EL (cell line): ENCODE data around the gene TEX52.
A peak's percentile ranks its signal among the peaks of the same experiment; 100 is the strongest.

ENCODE experiments used
- DNase-seq: peaks from one replicate; pipeline ENCODE4 v3.0.0-alpha.2; 2016

Gene TEX52

DNA sequence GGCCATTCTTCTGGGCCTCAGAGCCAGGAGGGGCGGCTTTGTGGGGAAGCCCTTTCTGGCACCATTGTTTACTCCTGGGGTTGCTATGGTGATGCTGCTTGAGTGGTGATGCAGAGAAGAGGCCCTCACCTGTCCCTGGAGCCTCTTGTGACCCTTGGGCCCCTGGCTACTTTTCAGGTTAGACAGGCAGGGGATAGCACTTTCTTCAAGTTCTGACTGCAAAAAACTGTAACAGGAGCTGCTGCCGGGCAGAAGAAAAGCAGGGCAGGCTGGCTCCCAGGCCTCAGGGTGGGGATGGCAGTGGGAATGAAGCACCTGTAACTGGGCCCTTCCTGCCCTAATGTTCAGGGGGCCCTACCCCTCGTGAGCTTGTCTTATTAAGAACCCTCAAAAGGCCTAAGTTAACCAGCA is at the start of gene TEX52:
Gene TEX52 (minus strand): TSS at position 19 of the 411 bp plus-strand sequence. CDS start 13 bp downstream, at position 6.
- no peak for DNase-seq

DNA sequence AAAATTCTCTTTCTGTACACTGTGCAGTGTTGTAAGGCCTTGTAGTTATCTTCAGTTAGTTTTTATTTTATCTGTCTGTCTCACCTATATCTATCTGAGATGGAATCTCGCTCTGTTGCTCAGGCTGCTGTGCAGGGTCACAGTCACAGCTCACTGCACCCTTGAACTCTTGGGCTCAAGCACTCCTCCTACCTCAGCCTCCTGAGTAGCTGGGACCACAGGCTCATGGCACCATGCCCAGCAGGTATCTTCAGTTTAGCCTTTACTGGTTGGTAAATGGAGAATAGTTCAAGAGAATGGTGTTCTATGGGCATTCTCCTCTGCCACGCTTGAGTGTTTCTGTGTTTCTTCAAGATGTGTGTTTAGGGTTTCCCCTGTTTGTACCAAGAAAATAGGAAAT is 47.4 kb upstream of the TEX52 start:
- DNase-seq, result no peak

DNA sequence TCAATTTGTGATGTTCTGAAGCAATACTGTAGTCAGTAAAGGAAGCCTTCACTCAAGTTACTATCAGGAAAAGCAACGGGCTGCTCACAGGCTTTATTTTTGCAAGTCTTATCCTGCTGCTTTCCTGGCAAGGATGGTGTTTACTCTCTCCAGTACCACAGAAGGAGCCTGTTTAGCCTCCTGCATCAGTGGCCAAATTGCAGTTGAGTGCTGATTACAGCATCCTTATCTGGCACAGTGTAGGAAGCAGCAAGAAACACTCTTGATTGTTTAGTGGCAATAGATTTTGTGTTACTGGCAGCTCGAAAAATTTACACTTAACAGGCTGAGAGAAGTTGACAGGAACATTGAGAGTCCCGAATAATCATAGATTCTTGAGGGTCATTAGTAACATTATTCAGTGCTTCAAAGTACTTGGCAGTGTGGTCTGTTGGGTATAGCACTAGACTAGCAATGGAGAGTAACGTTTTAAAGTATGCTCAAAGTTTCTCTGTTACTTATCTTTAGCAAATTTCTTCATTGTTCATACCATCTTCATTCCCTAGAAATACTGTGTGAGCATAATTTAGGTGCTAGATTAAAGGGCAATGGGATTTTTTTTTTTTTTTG is 45.5 kb upstream of the TEX52 start:
- DNase-seq, result no peak

DNA sequence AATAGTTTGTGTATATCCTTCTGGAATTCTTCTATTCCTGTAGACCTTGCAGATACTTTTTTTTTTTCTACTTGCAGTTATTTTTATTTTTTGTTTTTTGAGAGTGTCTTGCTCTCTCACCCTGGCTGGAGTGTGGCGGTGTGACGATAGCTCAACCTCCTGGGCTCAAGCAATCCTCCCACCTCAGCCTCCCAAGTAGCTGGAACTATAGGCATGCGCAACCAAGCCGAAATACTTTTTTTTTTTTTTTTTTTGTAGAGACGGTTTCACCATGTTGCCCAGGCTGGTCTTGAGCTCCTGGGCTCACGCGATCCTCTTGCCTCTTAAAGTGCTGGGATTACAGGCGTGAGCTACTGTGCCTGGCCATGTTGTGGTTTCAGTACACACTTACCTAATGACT is 43.8 kb upstream of the TEX52 start:
- DNase-seq, result no peak

DNA sequence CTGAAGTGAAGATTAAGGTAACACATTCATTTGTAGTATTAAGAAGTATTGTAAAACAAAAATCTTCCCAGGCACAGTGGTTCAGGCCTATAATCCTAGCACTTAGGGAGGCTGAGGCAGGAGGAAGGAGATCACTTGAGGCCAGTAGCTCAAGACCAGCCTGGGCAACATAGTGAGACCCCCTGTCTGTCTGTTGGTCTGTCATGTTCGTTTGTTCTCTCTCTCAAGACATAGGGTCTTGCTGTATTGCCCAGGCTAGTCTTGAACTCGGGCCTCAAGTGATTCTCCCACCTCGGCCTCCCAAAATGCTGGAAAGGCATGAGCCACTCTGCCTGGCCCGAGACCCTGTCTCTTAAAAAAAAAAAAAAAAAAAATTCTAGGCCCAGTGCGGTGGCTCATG is 40.6 kb upstream of the TEX52 start:
- DNase-seq, result no peak

DNA sequence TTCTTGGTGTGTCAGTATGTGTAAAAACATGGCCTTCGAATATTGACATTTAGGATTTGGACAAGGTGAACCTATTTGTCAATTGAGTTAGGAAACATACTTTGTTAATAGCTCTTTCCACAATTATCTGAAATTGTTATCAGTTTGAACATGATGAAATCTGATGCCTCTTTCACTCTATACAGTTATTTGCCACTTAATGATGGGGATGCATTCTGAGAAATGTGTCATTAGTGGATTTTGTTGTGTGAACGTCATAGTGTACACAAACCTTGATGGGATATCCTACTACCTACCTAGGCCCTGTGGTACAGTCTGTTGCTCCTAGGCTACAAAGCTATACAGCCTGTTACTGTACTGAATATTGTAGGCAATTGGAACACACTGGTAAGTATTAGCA is 38.7 kb upstream of the TEX52 start:
- DNase-seq, result peak; percentile 43

DNA sequence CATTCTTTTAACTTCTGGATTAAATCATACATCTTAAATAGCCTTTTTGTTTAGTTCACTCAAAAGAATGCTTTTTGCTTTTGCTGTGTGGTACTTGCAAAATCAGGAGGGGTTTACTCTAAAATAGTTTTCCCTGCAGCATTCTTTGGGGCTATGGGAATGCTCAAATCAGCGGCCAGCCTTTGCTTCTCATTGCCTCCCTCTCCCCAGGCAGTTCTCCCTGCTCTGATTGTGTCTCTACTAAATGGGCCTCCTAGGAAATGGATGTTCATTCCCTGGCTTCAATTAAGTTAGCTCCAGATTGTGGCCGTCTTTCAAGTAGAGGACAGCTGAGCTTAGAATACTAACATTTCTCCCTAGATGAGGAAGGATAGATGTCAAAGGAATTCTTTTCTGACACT is 38.2 kb upstream of the TEX52 start:
- peak; percentile 32 for DNase-seq

DNA sequence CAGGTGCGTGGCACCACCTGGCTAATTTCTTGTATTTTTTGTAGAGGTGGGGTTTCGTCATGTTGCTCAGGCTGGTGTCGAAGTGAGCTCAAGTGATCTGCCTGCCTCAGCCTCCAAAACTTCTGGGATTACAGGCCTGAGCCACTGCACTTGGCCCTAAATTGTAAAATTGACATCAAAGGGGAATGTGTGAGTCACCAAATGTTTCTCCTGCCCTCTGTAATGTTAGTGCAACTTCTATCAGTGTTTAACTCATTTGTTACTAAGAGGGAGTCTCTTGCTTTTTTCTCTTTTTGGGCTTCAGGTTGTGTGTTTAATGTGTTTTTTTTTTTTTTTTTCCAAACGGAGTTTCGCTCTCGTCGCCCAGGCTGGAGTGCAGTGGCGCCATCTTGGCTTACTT is 36.2 kb upstream of the TEX52 start:
- peak; percentile 89 for DNase-seq

DNA sequence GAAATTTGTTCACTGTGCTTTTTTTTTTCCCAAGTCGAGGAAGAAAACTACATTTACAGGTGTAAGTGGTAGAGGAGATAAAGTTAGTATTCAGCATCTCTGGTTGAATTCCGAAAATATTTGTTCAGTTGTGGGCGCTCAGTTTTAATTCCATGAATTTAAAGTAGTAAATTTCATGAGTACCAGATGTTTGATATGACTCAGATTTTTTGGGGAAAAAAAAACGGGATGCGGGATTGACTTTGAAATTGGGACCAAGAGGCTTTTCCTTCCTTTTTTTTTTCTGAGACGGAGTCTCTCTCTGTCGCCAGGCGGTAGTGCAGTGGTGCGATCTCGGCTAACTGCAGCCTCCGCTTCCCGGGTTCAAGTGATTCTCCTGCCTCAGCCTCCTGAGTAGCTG is 35.4 kb upstream of the TEX52 start:
- peak; percentile 63 for DNase-seq

DNA sequence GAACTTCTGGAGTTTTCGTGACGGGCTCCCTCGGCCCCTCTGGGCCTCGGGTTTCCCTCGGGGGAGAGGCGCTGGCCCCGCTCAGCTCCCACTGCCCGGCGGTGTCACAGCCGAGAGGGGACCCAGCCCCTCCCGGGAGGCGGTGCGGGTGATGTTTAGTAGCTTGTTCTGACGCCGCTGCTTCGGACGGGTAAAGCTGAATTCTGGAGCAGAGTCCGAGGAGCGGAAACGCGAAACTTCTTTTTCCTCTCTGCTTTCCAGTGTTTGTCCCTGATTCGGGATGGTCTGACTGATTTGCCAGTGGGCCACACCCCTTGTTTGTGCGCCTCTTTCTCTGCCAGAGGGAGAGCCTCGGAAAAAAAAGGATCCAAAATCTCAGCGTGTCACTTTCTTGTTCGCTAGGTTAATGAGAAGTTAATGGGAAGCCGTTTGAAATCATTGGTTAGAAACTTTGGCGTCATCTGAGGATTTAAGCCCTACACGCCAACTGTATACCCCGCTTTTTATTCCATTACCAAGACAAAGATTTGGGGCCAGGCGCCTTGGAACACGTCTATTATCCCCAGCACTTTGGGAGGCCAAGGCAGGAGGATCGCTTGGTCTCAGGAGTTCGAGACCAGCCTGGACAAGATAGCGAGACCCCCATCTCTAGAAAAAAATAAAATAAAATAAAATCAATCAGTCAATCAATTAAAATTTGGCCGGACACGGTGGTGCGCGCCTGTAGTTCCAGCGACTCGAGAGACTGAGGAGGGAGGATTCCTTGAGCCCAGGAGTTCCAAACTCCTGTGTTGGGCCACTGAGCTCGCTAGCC is 34.6 kb upstream of the TEX52 start:
- peak; percentile 77 for DNase-seq

DNA sequence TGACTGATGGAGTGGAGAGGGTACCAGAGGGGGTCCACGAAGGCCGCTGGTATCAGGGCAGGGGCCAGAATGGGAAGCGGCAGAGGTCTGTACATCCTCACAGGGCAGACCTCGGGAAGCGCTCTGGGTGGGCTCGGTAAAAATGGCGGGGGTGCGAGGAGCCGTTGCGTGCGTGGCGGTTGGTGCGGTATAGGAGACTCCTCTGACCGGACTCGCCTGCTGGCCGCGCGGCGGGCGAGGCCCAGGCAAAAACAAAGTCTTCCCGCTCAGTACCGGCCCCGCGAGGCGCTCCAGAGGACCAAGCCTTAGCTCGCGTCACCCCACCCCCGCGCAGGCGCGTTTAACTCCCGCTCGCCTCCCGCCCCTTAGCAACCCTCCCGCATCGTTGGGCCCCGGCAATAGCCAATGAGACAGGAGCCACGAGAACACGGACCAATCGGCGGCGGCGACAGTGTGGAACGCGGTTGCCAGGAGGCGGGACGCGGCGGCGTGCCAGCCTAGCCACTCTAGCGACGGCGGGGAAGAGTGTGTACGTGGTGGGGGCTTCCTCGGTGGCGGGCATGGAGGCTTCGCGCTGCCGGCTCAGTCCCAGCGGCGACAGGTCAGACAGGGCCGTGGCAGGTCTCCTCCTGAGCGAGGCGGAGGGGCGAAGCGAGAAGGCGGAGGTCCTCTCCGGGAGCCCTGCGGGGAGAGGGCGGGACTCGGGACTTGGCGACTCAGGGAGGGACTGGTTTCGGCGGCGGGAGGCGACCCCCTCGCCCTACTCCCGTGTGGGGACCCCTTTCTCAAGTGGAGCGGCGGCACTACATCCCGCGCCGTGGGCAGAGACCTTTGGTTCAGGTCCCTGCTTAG is 33.8 kb upstream of the TEX52 start, which contains the start of gene TULP3:
Gene TULP3 (plus strand): TSS at position 504 of the 852 bp plus-strand sequence. CDS start 57 bp downstream, at position 561.
- peak; percentile 98 for DNase-seq

DNA sequence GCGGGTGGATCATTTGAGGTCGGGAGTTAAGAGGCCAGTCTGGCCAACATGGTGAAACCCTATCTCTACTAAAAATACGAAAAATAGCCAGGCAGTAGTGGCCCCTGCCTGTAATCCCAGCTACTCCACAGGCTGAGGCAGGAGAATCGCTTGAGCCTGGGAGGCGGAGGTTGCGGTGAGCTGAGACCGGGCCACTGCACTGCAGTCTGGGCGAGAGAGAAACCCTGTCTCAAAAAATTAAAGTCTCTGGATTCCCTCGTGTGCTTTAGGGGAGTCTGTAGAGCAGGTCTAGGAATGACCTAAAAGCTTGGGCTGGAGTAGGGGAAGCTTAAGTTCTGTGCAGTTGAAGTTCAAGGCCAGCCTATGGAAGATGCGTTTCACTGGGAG is 33.2 kb upstream of the TEX52 start:
- no peak for DNase-seq

DNA sequence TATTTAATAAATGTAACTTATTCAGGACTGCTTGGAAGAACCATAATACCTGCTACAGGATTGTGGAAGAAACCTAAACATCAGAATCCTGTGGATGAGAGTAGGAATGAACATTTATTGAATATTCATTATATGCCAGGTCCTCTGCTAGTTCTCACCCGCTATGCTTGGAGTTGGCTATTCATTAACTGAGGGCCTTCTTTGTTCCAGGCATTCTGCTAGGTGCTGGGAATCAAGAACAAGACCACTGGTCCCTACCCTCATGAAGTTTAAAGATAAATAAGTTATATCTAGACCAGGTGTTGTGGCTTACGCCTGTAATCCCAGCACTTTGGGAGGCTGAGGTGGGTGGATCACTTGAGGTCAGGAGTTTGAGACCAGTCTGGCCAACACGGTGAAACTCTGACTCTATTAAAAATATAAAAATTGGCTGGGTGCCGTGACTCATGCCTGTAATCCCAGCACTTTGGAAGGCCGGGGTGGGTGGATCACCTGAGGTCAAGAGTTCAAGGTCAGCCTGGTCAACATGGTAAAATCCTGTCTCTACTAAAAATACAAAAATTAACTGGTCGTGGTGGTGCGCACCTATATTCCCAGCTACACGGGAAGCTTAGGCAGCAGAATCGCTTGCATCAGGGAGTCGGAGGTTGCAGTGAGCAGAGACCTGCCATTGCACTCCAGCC is 30.1 kb upstream of the TEX52 start:
- no peak for DNase-seq

DNA sequence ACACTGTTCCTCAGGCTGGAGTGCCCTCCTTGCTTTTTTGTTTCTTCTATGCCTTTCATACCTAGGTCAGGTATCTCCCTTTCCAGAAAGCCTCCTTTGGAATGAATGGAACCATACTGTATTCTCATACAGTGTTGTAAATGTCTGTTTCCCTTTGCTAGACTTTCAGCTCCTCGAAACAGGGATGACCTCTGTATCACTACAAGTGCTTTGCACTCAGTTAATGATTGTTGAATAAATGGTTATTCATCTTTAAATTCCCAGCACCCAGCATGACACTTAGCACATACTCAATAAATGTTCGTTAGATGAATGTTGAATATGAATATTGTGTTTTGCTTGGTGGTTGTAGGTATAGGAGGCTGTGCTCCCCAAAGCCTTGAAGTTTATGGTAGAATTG is 28.0 kb upstream of the TEX52 start:
- no peak for DNase-seq

DNA sequence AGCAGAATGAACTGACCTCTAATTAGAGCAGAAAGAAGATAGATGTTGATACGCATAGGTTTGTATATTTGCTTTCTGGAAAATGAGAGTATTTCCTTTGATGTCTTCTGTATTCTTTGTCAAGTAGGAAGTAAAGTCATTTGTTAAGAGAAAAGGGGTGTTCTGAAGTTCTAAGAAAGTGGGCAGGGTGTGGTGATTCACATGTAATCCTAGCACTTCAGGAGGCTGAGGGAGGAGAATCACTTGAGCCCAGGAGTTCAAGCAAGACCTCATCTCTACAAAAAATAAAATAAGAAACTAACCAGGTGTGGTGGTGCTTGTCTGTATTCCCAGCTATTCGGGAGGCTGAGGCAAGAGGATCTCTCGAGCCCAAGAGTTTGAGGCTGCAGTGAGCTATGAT is 23.0 kb upstream of the TEX52 start:
- no peak for DNase-seq

DNA sequence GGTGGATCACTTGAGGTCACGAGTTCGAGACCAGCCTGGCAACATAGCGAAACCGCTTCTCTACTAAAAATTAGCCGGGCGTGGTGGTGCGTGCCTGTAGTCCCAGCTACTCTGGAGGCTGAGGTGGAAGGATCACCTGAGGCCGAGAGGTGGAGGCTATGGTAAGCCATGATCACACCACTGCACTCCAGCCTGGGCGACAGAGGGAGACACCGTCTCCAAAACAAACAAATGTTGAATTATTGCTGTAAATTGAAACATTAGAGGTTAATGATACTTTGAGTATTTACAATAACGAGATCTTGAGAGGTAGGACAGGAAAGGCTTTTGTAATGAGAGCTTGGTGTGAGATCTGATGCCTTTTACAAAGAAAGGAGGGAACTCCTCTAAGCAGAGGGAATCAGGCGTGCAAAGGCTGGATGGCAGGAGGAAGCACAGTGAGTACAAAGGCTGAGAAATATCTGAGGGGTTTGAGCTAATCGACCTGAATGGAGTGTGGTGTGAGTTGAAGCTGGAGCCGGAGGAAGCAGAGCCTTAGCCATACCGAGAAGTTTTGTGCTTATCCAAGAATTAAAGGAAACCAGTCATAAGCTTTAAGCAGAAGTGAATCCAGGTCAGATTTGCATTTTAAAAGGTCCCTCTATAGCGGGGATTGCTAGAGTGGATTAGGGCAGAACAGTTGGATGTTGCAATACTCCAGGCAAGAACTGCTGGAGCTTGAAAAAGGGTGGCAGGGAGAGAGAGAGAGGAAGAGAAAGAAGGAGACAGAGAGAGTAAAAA is 21.3 kb upstream of the TEX52 start:
- peak; percentile 32 for DNase-seq

DNA sequence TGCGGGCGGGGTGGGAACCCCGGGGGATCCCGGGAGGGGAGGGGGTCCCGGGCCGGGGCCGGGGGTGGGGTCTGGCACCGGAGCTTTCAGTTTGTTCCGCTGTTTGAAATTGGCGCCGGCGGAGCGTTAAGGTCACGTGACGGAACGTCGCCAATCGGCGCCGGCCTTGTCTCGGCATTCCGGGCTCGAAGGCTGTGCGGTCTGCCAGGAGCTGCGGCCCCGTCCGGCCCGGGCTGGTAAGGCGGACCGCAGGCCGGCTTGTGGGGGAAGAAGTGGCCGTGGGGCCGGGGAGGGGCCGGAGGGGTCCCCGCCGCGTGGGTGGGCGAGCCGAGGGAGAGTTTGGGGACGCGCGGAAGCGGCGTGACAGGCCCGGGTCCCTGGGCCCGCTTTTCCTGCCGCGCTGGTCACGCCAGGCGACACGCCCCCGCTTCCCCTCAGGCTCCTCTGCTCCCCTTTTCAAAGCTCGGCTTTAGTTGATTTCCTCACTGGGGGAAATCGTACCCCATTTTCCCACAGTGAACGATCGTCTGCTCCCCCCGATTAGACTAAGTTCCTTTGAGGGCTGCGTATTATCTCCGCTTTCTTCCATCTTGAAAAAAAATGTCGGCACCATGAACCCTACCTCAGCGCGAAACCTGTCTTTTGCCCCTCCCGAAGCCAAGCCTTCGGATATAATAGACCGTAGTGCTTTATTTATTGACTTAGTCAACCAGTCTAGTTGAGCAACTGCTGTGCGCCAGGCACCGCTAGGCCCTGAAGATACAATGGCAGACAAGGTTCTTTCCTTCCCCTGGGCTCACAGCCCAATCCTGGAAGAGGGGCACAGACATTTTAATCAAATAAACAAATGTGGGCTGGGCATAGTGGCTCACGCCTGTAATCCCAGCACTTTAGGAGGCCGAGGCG is 20.5 kb upstream of the TEX52 start, which contains the start of the genes FOXM1 and RHNO1:
Gene FOXM1 (minus strand): TSS at position 128 of the 906 bp plus-strand sequence. CDS start 2,696 bp downstream, outside the sequence.
Gene RHNO1 (plus strand): TSS at position 177 of the 906 bp plus-strand sequence. CDS start 8,144 bp downstream, outside the sequence.
- DNase-seq, result peak; percentile 87

DNA sequence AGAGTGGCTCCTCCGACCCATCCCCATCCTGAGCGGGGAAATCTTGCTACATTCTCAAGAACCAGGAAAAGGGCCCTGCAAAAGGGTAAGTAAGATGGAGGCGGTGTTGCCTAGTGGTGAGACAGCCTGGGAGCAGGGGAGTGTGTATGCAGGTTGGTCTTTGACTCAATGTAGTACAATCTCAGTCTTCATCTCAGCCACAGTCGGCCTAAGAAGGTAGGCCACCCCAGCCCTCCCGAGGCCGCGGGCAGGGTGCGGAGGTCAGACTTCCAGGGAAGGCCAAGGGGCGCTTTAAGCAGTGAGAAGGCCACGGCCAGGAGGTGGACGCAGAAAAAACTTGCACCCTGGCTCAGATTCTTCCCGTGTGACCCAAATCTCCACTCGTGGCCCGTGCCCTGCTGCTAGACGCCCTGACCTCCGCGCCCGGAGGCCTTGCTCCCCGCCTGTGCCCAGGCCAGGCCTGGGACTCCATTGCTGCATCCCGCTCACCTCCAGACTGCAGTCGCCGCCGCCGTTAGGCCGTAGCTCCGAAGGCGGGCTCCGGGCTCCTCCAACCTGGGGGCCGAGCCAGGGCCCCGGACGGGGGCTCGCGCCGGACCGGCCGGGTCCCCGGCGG is 19.7 kb upstream of the TEX52 start:
- DNase-seq, result peak; percentile 37

DNA sequence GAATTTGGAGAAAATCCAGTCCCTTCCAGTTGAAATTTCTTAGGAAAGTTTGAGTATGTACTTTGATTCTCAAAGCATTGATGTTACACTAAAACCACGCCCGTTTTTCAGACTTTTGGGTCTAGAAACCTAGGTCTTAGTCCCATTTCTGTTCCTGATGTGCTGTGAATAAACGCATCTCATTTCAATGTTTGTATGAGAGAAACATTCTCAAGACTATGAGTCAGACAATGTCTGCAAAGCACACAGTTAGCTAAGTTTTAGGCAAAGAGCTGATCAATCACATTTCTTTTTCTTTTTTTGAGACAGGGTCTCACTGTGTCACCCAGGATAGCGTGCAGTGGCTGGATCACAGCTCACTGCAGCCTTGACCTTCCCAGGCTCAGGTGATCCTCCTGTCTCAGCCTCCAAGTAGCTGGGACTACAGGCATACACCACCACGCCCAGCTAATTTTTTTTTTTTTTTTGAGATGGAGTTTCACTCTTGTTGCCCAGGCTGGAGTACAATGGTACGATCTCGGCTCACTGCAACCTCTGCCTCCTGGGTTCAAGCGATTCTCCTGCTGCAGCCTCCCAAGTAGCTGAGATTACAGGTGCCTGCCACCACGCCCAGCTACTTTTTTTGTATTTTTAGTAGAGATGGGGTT is 12.3 kb upstream of the TEX52 start:
- peak; percentile 43 for DNase-seq

DNA sequence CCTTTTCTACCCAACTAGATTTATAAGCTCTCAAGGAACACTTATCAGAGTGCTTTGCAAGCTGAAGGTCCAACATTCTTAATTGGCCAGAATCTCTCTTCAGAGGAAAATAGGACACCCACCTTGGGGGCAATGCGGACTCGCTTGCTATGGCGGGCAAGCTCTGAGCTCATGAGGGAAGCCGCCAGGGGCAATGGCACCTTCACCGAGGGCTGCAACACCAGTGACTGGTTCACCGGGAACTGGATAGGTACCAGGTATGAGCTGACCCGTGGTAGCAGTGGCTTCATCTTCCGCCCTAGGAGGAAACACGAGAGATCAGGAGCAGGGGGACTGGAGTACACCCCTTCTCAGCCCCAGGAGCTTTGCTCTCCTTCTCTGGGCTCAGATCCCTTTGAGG is 7.4 kb upstream of the TEX52 start:
- no peak for DNase-seq
